ENCODE results near the gene PIM1.

GRCh38 chr6:37171970-37172812 lies 2.2 kb downstream of the PIM1 start:
- TF ChIP-seq POLR2A (IDR thresholded peaks at IDR 0.05) (peak in 1 of 2 donors; percentile 76), CTCF (IDR thresholded peaks at IDR 0.05) (peak; percentile 71 to 98 (median 93))
